ENCODE measurements around the gene ITPR1.

ITPR1 gene

GRCh38 chr3:4533489-4534443 is 40.6 kb downstream of the ITPR1 start:
- DNase-seq (ENCODE audit: low read depth in 2 of 2), result no peak

GRCh38 chr3:4534906-4535305 is 41.8 kb downstream of the ITPR1 start:
- no peak for DNase-seq (ENCODE audit: low read depth in 2 of 2)

- no peak for DNase-seq (ENCODE audit: low read depth in 2 of 2)
Measured at GRCh38 chr3:4536260-4536659, 43.1 kb downstream of the ITPR1 start.

GRCh38 chr3:4540267-4540666 is 47.1 kb downstream of the ITPR1 start:
- no peak for DNase-seq (ENCODE audit: low read depth in 2 of 2)

- no peak for DNase-seq (ENCODE audit: low read depth in 2 of 2)
Measured at GRCh38 chr3:4543110-4543509, 50.0 kb downstream of the ITPR1 start.

- no peak for DNase-seq (ENCODE audit: low read depth in 2 of 2)
Measured at GRCh38 chr3:4546346-4547178, 53.4 kb downstream of the ITPR1 start.

- DNase-seq (ENCODE audit: low read depth in 2 of 2), result no peak
Measured at GRCh38 chr3:4547799-4548198, 54.7 kb downstream of the ITPR1 start.

GRCh38 chr3:4548356-4548755 is 55.2 kb downstream of the ITPR1 start:
- DNase-seq (ENCODE audit: low read depth in 2 of 2), result no peak

GRCh38 chr3:4548780-4549179 is 55.6 kb downstream of the ITPR1 start:
- DNase-seq (ENCODE audit: low read depth in 2 of 2), result no peak

- no peak for DNase-seq (ENCODE audit: low read depth in 2 of 2)
Measured at GRCh38 chr3:4549896-4550295, 56.7 kb downstream of the ITPR1 start.

- no peak for DNase-seq (ENCODE audit: low read depth in 2 of 2)
Measured at GRCh38 chr3:4551051-4551711, 58.0 kb downstream of the ITPR1 start.

- DNase-seq (ENCODE audit: low read depth in 2 of 2), result no peak
Measured at GRCh38 chr3:4551794-4552442, 58.8 kb downstream of the ITPR1 start.

GRCh38 chr3:4552811-4553210 is 59.7 kb downstream of the ITPR1 start:
- no peak for DNase-seq (ENCODE audit: low read depth in 2 of 2)

- DNase-seq (ENCODE audit: low read depth in 2 of 2), result no peak
Measured at GRCh38 chr3:4561661-4562060, 68.5 kb downstream of the ITPR1 start.

- DNase-seq (ENCODE audit: low read depth in 2 of 2), result no peak
Measured at GRCh38 chr3:4562595-4562994, 69.4 kb downstream of the ITPR1 start.

- no peak for DNase-seq (ENCODE audit: low read depth in 2 of 2)
Measured at GRCh38 chr3:4564270-4564669, 71.1 kb downstream of the ITPR1 start.

GRCh38 chr3:4564928-4565586 is 71.9 kb downstream of the ITPR1 start:
- DNase-seq (ENCODE audit: low read depth in 2 of 2), result no peak

GRCh38 chr3:4565809-4566501 is 72.8 kb downstream of the ITPR1 start:
- no peak for DNase-seq (ENCODE audit: low read depth in 2 of 2)

GRCh38 chr3:4568841-4569240 is 75.7 kb downstream of the ITPR1 start:
- DNase-seq (ENCODE audit: low read depth in 2 of 2), result no peak

- DNase-seq (ENCODE audit: low read depth in 2 of 2), result no peak
Measured at GRCh38 chr3:4570840-4571621, 77.9 kb downstream of the ITPR1 start.
